ENCODE results near the gene UMODL1. TPM values are rescaled to one million over a fixed set of nuclear protein-coding genes. Genes with fewer than 3 reads are reported as not detected.
A peak's percentile ranks its signal among the peaks of the same experiment; 100 is the strongest.

Gene UMODL1
- total and polyA plus RNA-seq, 2 of the 13 experiments (the other 11 are each of a cell fraction or from before 2014, with no cell fraction given) = not detected

DNA sequence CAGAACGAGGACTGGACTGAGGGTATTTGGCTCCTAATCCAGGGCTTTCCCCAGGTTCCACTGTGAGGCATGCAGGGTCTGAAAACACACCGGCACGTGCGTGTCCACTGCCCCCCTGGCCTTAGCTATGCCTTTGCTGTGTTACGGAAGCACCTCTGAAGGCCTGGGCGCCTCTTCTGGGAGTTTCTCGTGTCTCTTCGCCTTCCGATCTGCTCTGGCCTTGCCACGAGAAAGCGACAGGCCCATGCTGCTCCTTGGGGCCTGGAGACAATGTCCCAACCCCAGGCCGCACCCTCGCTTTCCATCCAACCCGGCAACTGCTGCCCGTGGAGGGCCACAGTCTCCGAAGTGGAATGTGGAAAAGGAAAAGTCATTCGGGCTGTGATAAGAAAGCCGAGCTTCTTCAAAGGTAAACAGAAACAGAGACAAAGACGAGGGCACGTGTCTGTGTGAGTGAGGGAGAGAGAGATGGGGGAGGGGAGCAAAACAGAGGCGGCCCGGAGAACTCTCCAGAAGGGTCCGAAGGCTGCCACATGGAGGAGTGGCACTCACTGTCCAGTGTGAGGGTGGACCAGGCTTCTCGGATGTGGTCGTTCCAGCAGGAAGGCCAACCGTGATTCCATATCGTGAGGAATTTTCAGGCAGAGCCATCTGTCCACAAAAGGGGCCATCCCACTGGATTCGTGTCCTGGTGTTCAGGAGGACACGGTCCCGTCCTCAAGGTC lies 3.4 kb upstream of the UMODL1 start:
- Histone ChIP-seq H2AFZ (ENCODE audit: low read length) (no peak overlapping the region), H3K4me3 (replicated peaks in 1 of 3; ENCODE audit: insufficient read depth in 1 of 3, low read depth in 2 of 3, low read length in 3 of 3) (no peak overlapping the region), H3K27ac (ENCODE audit: extremely low read length, insufficient read depth, low read length) (no peak overlapping the region), H3K79me2 (ENCODE audit: insufficient read depth, low read length) (no peaks in the 10 kb centered on the region), H3K36me3 (replicated peaks in 1 of 2; ENCODE audit: control insufficient read depth in 1 of 2, insufficient read depth in 2 of 2, low read length in 2 of 2) (no peaks in the 10 kb centered on the region), H3K4me1 (ENCODE audit: insufficient read depth, low read length) (peaks cover 18% of the 10 kb centered on the region; the same call in 1 of the 2 replicates), H3K9ac (ENCODE audit: insufficient read depth, low read depth, low read length) (no peak overlapping the region), H4K20me1 (ENCODE audit: insufficient read depth, low read length) (no peaks in the 10 kb centered on the region), H3K9me3 (ENCODE audit: low read length) (no peaks in the 10 kb centered on the region), H3K27me3 (ENCODE audit: control insufficient read depth in 1 of 2, insufficient read depth in 2 of 2, low read length in 2 of 2) (peaks cover 7 to 54% of the 10 kb centered on the region in 2 experiments; a peak in 4 of 5 replicates), H3K4me2 (ENCODE audit: low read depth, low read length) (no peak overlapping the region)
- BruUV-seq (replicated peaks) = no TSS peak
- ChIA-PET POLR2A (no interaction called here), CTCF (ENCODE audit: low intra/inter-chr PET ratio, low total read pairs) (no interaction called here)
- in situ Hi-C loops (cut with HindIII; ENCODE audit: extremely low pct_ligation_motif_present, low pct_unique_long_range_greater_than_20kb) = no loop called here
- TF ChIP-seq, protein P1, sequence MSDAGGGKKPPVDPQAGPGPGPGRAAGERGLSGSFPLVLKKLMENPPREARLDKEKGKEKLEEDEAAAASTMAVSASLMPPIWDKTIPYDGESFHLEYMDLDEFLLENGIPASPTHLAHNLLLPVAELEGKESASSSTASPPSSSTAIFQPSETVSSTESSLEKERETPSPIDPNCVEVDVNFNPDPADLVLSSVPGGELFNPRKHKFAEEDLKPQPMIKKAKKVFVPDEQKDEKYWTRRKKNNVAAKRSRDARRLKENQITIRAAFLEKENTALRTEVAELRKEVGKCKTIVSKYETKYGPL (CRISPR knock-in tag; IDR thresholded peaks at IDR 0.05) = no peak
- TF ChIP-seq, protein P2, sequence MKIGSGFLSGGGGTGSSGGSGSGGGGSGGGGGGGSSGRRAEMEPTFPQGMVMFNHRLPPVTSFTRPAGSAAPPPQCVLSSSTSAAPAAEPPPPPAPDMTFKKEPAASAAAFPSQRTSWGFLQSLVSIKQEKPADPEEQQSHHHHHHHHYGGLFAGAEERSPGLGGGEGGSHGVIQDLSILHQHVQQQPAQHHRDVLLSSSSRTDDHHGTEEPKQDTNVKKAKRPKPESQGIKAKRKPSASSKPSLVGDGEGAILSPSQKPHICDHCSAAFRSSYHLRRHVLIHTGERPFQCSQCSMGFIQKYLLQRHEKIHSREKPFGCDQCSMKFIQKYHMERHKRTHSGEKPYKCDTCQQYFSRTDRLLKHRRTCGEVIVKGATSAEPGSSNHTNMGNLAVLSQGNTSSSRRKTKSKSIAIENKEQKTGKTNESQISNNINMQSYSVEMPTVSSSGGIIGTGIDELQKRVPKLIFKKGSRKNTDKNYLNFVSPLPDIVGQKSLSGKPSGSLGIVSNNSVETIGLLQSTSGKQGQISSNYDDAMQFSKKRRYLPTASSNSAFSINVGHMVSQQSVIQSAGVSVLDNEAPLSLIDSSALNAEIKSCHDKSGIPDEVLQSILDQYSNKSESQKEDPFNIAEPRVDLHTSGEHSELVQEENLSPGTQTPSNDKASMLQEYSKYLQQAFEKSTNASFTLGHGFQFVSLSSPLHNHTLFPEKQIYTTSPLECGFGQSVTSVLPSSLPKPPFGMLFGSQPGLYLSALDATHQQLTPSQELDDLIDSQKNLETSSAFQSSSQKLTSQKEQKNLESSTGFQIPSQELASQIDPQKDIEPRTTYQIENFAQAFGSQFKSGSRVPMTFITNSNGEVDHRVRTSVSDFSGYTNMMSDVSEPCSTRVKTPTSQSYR (CRISPR knock-in tag; IDR thresholded peaks at IDR 0.05; ENCODE audit: borderline replicate concordance) = 0 out of 2 replicates have a peak, but pooled peaks have one; percentile 32
- TF ChIP-seq, protein P3, sequence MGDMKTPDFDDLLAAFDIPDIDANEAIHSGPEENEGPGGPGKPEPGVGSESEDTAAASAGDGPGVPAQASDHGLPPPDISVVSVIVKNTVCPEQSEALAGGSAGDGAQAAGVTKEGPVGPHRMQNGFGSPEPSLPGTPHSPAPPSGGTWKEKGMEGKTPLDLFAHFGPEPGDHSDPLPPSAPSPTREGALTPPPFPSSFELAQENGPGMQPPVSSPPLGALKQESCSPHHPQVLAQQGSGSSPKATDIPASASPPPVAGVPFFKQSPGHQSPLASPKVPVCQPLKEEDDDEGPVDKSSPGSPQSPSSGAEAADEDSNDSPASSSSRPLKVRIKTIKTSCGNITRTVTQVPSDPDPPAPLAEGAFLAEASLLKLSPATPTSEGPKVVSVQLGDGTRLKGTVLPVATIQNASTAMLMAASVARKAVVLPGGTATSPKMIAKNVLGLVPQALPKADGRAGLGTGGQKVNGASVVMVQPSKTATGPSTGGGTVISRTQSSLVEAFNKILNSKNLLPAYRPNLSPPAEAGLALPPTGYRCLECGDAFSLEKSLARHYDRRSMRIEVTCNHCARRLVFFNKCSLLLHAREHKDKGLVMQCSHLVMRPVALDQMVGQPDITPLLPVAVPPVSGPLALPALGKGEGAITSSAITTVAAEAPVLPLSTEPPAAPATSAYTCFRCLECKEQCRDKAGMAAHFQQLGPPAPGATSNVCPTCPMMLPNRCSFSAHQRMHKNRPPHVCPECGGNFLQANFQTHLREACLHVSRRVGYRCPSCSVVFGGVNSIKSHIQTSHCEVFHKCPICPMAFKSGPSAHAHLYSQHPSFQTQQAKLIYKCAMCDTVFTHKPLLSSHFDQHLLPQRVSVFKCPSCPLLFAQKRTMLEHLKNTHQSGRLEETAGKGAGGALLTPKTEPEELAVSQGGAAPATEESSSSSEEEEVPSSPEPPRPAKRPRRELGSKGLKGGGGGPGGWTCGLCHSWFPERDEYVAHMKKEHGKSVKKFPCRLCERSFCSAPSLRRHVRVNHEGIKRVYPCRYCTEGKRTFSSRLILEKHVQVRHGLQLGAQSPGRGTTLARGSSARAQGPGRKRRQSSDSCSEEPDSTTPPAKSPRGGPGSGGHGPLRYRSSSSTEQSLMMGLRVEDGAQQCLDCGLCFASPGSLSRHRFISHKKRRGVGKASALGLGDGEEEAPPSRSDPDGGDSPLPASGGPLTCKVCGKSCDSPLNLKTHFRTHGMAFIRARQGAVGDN (CRISPR knock-in tag; IDR thresholded peaks at IDR 0.05) = peak; percentile 24
- no peak for TF ChIP-seq ZFP82 (CRISPR knock-in tag; IDR thresholded peaks at IDR 0.05; ENCODE audit: borderline replicate concordance)
- intact Hi-C loops (cut with micrococcal nuclease; ENCODE audit: unreplicated experiment) = no loop called here
- FAIRE-seq (no peak), DNase-seq (ENCODE audit: low spot score) (no peak), ATAC-seq (no peak)
- WGBS (ENCODE audit: low lambda C conversion rate) = 27% methylated on average over 17 of the region's 30 CpGs
